Activated T-cell treated with anti-CD3 and anti-CD28 coated beads, Interleukin-2, amount 50 U/mL, for 1 hour (primary cell): ENCODE data around the gene F10.

Source experiments
- DNase-seq: peaks from one replicate; pipeline ENCODE4 v3.0.0-alpha.2; 2020

The F10 gene

GRCh38 chr13:113117911-113118260, 4.7 kb upstream of the F10 start:
- no peak for DNase-seq

- no peak for DNase-seq
Observed at GRCh38 chr13:113118261-113119021, 4.2 kb upstream of the F10 start.

GRCh38 chr13:113119166-113119821, 3.3 kb upstream of the F10 start:
- no peak for DNase-seq

- no peak for DNase-seq
Observed at GRCh38 chr13:113119822-113120189, 2.8 kb upstream of the F10 start.

GRCh38 chr13:113120300-113121182, 2.1 kb upstream of the F10 start:
- no peak for DNase-seq

- no peak for DNase-seq
Observed at GRCh38 chr13:113121183-113121927, 1.2 kb upstream of the F10 start.

GRCh38 chr13:113121928-113122471, 599 bp upstream of the F10 start:
- DNase-seq, result no peak

- DNase-seq, result no peak
Observed at GRCh38 chr13:113123226-113124201, 915 bp downstream of the F10 start.

- no peak for DNase-seq
Observed at GRCh38 chr13:113124211-113124970, 1.8 kb downstream of the F10 start.

GRCh38 chr13:113125506-113126264, 3.1 kb downstream of the F10 start:
- DNase-seq, result no peak

- DNase-seq, result no peak
Observed at GRCh38 chr13:113126265-113127150, 3.9 kb downstream of the F10 start.

GRCh38 chr13:113129480-113129879, 6.9 kb downstream of the F10 start:
- no peak for DNase-seq

- DNase-seq, result no peak
Observed at GRCh38 chr13:113129921-113130750, 7.5 kb downstream of the F10 start.

- DNase-seq, result no peak
Observed at GRCh38 chr13:113135281-113135760, 12.7 kb downstream of the F10 start.

- DNase-seq, result no peak
Observed at GRCh38 chr13:113137691-113138298, 15.2 kb downstream of the F10 start.

GRCh38 chr13:113138792-113139551, 16.4 kb downstream of the F10 start:
- DNase-seq, result no peak
